GM21390 (cell line): ENCODE measurements around the gene FOXJ3.

Experiments
- ATAC-seq: cut with Tn5 transposase; IDR thresholded peaks from one replicate; pipeline ENCODE4 v1.9.1; 2021; ENCODE audit not compliant: unreplicated experiment

Gene FOXJ3

GRCh38 chr1:42335050-42335808, at the start of gene FOXJ3:
TSS of gene FOXJ3 (minus strand) at chr1:42335235. CDS start at chr1:42311093, 24,142 bp downstream.
- peak; percentile 72 for ATAC-seq

GRCh38 chr1:42381280-42381673, 46.2 kb upstream of the FOXJ3 start:
- ATAC-seq = no peak

GRCh38 chr1:42380586-42381279, 45.7 kb upstream of the FOXJ3 start, which contains the start of gene RIMKLA:
TSS of gene RIMKLA (plus strand) at chr1:42380792. CDS start at chr1:42380935, 143 bp downstream.
- ATAC-seq = peak; percentile 92

GRCh38 chr1:42379794-42380585, 45.0 kb upstream of the FOXJ3 start:
- ATAC-seq = peak; percentile 42

- no peak for ATAC-seq
These were observed 37.8 kb upstream of the FOXJ3 start for GRCh38 chr1:42372796-42373195.

- no peak for ATAC-seq
These were observed 36.0 kb upstream of the FOXJ3 start for GRCh38 chr1:42370876-42371549.

- ATAC-seq = no peak
These were observed 34.4 kb upstream of the FOXJ3 start for GRCh38 chr1:42369471-42369870.

GRCh38 chr1:42368096-42368795, 33.2 kb upstream of the FOXJ3 start:
- no peak for ATAC-seq

GRCh38 chr1:42365118-42365517, 30.1 kb upstream of the FOXJ3 start:
- ATAC-seq = no peak

- ATAC-seq = no peak
These were observed 29.5 kb upstream of the FOXJ3 start for GRCh38 chr1:42364542-42364941.

GRCh38 chr1:42364089-42364488, 29.1 kb upstream of the FOXJ3 start:
- ATAC-seq = no peak

- no peak for ATAC-seq
These were observed 24.4 kb upstream of the FOXJ3 start for GRCh38 chr1:42359466-42359865.

GRCh38 chr1:42358791-42359190, 23.8 kb upstream of the FOXJ3 start:
- no peak for ATAC-seq

GRCh38 chr1:42350086-42350485, 15.1 kb upstream of the FOXJ3 start:
- ATAC-seq = no peak

GRCh38 chr1:42348498-42348897, 13.5 kb upstream of the FOXJ3 start:
- ATAC-seq = no peak

- no peak for ATAC-seq
These were observed 8.0 kb upstream of the FOXJ3 start for GRCh38 chr1:42343049-42343448.

- no peak for ATAC-seq
These were observed 5.9 kb upstream of the FOXJ3 start for GRCh38 chr1:42340901-42341300.

- no peak for ATAC-seq
These were observed 5.1 kb upstream of the FOXJ3 start for GRCh38 chr1:42340093-42340492.

GRCh38 chr1:42336978-42337377, 1.9 kb upstream of the FOXJ3 start:
- ATAC-seq = no peak

- no peak for ATAC-seq
These were observed 929 bp upstream of the FOXJ3 start for GRCh38 chr1:42335809-42336518.
